GM23338 (cell line): ENCODE results near the gene NID1. TPM values are rescaled to one million over a fixed set of nuclear protein-coding genes. Genes with fewer than 3 reads are reported as not detected.

Experiments used
- ATAC-seq: fragments of 200-7000 bp; cut with Tn5 transposase; 3 replicates; pipeline ENCODE4 v1.9.1; 2020
- DNase-seq: peaks from one replicate; pipeline ENCODE4 v3.0.0-alpha.2; 2015; ENCODE audit warnings: low spot score
- H2AFZ ChIP-seq: fragments of 200-600 bp; sonication (generic); 2 replicates; pipeline ENCODE4 v1.8.0; 2016; ENCODE audit warnings: antibody characterized with exemption, mild to moderate bottlenecking, moderate library complexity
- H3F3A ChIP-seq: fragments of 200-600 bp; sonication (generic); replicated peaks from 2 replicates; pipeline ENCODE4 v1.8.0; 2017; ENCODE audit warnings: antibody characterized with exemption, mixed run types, low read depth
- H3K27ac ChIP-seq: fragments of 200-600 bp; sonication (generic); 2 replicates; pipeline ENCODE4 v1.6.1; 2016; ENCODE audit warnings: low read depth
- H3K27me3 ChIP-seq: fragments of 200-600 bp; sonication (generic); 2 replicates; pipeline ENCODE4 v1.8.0; 2016; ENCODE audit warnings: mild to moderate bottlenecking, mixed run types, moderate library complexity; ENCODE audit not compliant: insufficient read depth
- H3K36me3 ChIP-seq: fragments of 200-600 bp; sonication (generic); 2 replicates; pipeline ENCODE4 v1.8.0; 2016; ENCODE audit warnings: mild to moderate bottlenecking; ENCODE audit not compliant: insufficient read depth
- H3K4me1 ChIP-seq: fragments of 200-600 bp; sonication (generic); 2 replicates; pipeline ENCODE4 v1.8.0; 2016; ENCODE audit warnings: mild to moderate bottlenecking, moderate library complexity; ENCODE audit not compliant: insufficient read depth
- H3K4me2 ChIP-seq: fragments of 200-600 bp; sonication (generic); 2 replicates; pipeline ENCODE4 v1.7.1; 2017; ENCODE audit warnings: mixed run types
- H3K4me3 ChIP-seq: fragments of 200-600 bp; sonication (generic); 2 replicates; pipeline ENCODE4 v1.6.1; 2016; ENCODE audit warnings: mixed run types
- H3K79me2 ChIP-seq: fragments of 200-600 bp; sonication (generic); replicated peaks from 2 replicates; pipeline ENCODE4 v1.8.0; 2017; ENCODE audit warnings: mild to moderate bottlenecking; ENCODE audit not compliant: insufficient read depth
- H3K9me2 ChIP-seq: fragments of 200-600 bp; sonication (generic); 2 replicates; pipeline ENCODE4 v1.8.0; 2017; ENCODE audit not compliant: insufficient read depth
- H4K20me1 ChIP-seq: fragments of 200-600 bp; sonication (generic); replicated peaks from 2 replicates; pipeline ENCODE4 v1.8.0; 2017; ENCODE audit warnings: mild to moderate bottlenecking; ENCODE audit not compliant: insufficient read depth
- H3K27ac Mint-ChIP-seq: 2 replicates; pipeline ENCODE4 v1.8.0; 2020; ENCODE audit warnings: inconsistent platforms, mild to moderate bottlenecking, moderate library complexity, mixed read lengths
- H3K27me3 Mint-ChIP-seq: 3 replicates; pipeline ENCODE4 v1.8.0; 2022; ENCODE audit warnings: low read depth, mild to moderate bottlenecking, moderate library complexity, mixed read lengths, inconsistent platforms; ENCODE audit not compliant: insufficient read depth, poor library complexity
- H3K36me3 Mint-ChIP-seq: 3 replicates; pipeline ENCODE4 v1.8.0; 2021; ENCODE audit warnings: low read depth, mild to moderate bottlenecking, inconsistent platforms, moderate library complexity, mixed read lengths
- H3K4me1 Mint-ChIP-seq: 3 replicates; pipeline ENCODE4 v1.8.0; 2020; ENCODE audit warnings: mild to moderate bottlenecking, inconsistent platforms, mixed read lengths
- H3K4me3 Mint-ChIP-seq: 3 replicates; pipeline ENCODE4 v1.8.0; 2021; ENCODE audit warnings: moderate library complexity, mild to moderate bottlenecking, inconsistent platforms, mixed read lengths
- H3K9me3 Mint-ChIP-seq: 3 replicates; pipeline ENCODE4 v1.8.0; 2020; ENCODE audit warnings: moderate library complexity, mild to moderate bottlenecking, inconsistent platforms, mixed read lengths
- CREB1 ChIP-seq: fragments of 250-450 bp; sonication (Bioruptor Pico); IDR thresholded peaks from 2 replicates; pipeline ENCODE4 v1.5.0; 2020; ENCODE audit warnings: low read depth, mild to moderate bottlenecking, moderate library complexity
- CTCF ChIP-seq, 2 experiments: fragments of 200-600 bp in 1 of 2; sonication (generic) in 1 of 2; conservative IDR thresholded peaks; 2 replicates each; pipeline versions ENCODE4 v1.5.1 to v1.6.1; 2016 to 2017; ENCODE audit warnings: antibody characterized with exemption in 2 of 2, low read depth in 2 of 2, mild to moderate bottlenecking in 2 of 2, moderate library complexity in 1 of 2
- ETS1 ChIP-seq: IDR thresholded peaks from 2 replicates; pipeline ENCODE4 v1.6.1; 2016; ENCODE audit warnings: antibody characterized with exemption
- EZH2phosphoT487 ChIP-seq: fragments of 200-600 bp; sonication (generic); IDR thresholded peaks from one replicate; pipeline ENCODE4 v1.8.1; 2018; ENCODE audit warnings: antibody characterized with exemption; ENCODE audit not compliant: unreplicated experiment
- JUNB ChIP-seq: IDR thresholded peaks from one replicate; pipeline ENCODE4 v1.6.1; 2016; ENCODE audit warnings: antibody characterized with exemption; ENCODE audit not compliant: unreplicated experiment
- REST ChIP-seq: IDR thresholded peaks from one replicate; pipeline ENCODE4 v1.6.1; 2018; ENCODE audit warnings: antibody characterized with exemption; ENCODE audit not compliant: unreplicated experiment
- STAT1 ChIP-seq: IDR thresholded peaks from one replicate; pipeline ENCODE4 v1.6.1; 2016; ENCODE audit warnings: antibody characterized with exemption; ENCODE audit not compliant: unreplicated experiment
- ZNF331 ChIP-seq: fragments of 250-450 bp; sonication (Bioruptor Pico); IDR thresholded peaks from 2 replicates; pipeline ENCODE4 v1.5.0; 2020; ENCODE audit warnings: low read depth, mild to moderate bottlenecking, moderate library complexity
- ZNF462 ChIP-seq: fragments of 250-450 bp; sonication (Bioruptor Pico); IDR thresholded peaks from 2 replicates; pipeline ENCODE4 v1.5.0; 2020; ENCODE audit warnings: mild to moderate bottlenecking, moderate library complexity
- polyA plus RNA-seq: library from polyadenylated mRNA; unstranded; fragments of >200 nt; fragmentation: Nextera tagmentation; extraction: Ambion mirVana; gene quantifications from 2 replicates; pipeline ENCODE4 v1.2.1, GENCODE V29; 2016
- total RNA-seq: library from RNA; depleted of rRNA; stranded (reverse); fragments of >200 nt; shearing (Covaris generic); gene quantifications from 2 replicates; pipeline ENCODE4 v1.2.3, GENCODE V29; 2014

NID1 gene
- total and polyA plus RNA-seq, 2 experiments from 2014 or later, result 7.1 to 32.5 TPM

GRCh38 chr1:236057546-236057945 lies 7.3 kb downstream of the NID1 start (continued):
- TF ChIP-seq CTCF (conservative IDR thresholded peaks at IDR 0.05; ENCODE audit: low read depth in 2 of 2) (no peak), ZNF462 (CRISPR knock-in tag) (no peak), JUNB (no peak), ZNF331 (CRISPR knock-in tag) (no peak)

GRCh38 chr1:236052232-236052993 lies 12.5 kb downstream of the NID1 start:
- TF ChIP-seq EZH2phosphoT487 (no peak), STAT1 (no peak), REST (no peak), ETS1 (no peak), CREB1 (CRISPR knock-in tag) (no peak), JUNB (no peak), ZNF331 (CRISPR knock-in tag) (no peak)
- H3K36me3 Mint-ChIP-seq, result no peaks in the 10 kb centered on the region; the same call in 2 of the 3 replicates
- H3K4me2 ChIP-seq, result no peak overlapping the region
- no peaks in the 10 kb centered on the region for H3K27me3 Mint-ChIP-seq
- H3K36me3 ChIP-seq, result no peaks in the 10 kb centered on the region
- no peaks in the 10 kb centered on the region for H3K27me3 ChIP-seq
- no peak overlapping the region for H3K27ac Mint-ChIP-seq
- 0 out of 2 replicates have a peak, but pooled peaks cover 2% of the 10 kb centered on the region for H3F3A ChIP-seq
- no peak overlapping the region for H3K4me3 ChIP-seq
- H3K27ac ChIP-seq, result no peak overlapping the region
- H3K4me3 Mint-ChIP-seq, result no peak overlapping the region
- H3K79me2 ChIP-seq, result no peaks in the 10 kb centered on the region
- no peak for DNase-seq
- H3K9me2 ChIP-seq, result no peaks in the 10 kb centered on the region
- ATAC-seq, result no peak
- peaks cover 4% of the 10 kb centered on the region; the same call in 1 of the 3 replicates for H3K9me3 Mint-ChIP-seq
- H3K4me1 Mint-ChIP-seq, result peaks cover 8% of the 10 kb centered on the region; the same call in 2 of the 3 replicates
- H2AFZ ChIP-seq, result no peak overlapping the region
- 0 out of 2 replicates have a peak, but pooled peaks cover 4% of the 10 kb centered on the region for H4K20me1 ChIP-seq
- H3K4me1 ChIP-seq, result no peaks in the 10 kb centered on the region
